ENCODE measurements around the gene ZNF655. TPM values are rescaled to one million over a fixed set of nuclear protein-coding genes. Genes with fewer than 3 reads are reported as not detected.
"Not testable (repeated sequence)": the region's sequence is repeated elsewhere in the genome, so short reads cannot be mapped to it uniquely, and the experiment has no call there.

Gene ZNF655
- total RNA-seq, 2 experiments from 2014 or later = 101 to 108 TPM

- Mint-ChIP-seq H3K27me3 (ENCODE audit: low read depth) (no peaks in the 10 kb centered on the region), H3K36me3 (ENCODE audit: low read depth) (peaks cover 65% of the 10 kb centered on the region), H3K4me3 (no peak overlapping the region), H3K27ac (peak overlapping the region; percentile 79), H3K9me3 (ENCODE audit: insufficient read depth) (no peaks in the 10 kb centered on the region), H3K4me1 (ENCODE audit: low read depth) (peaks cover 45% of the 10 kb centered on the region)
- no peak for ATAC-seq
- ChIA-PET POLR2A (no interaction called here), CTCF (no interaction called here)
- DNase-seq = no peak
These were observed 3.8 kb downstream of the ZNF655 start for GRCh38 chr7:99562114-99562784.

GRCh38 chr7:99562832-99563231 lies 4.4 kb downstream of the ZNF655 start:
- Mint-ChIP-seq H3K4me3 (no peak overlapping the region), H3K27me3 (ENCODE audit: low read depth) (no peaks in the 10 kb centered on the region), H3K9me3 (ENCODE audit: insufficient read depth) (no peaks in the 10 kb centered on the region), H3K27ac (peak overlapping the region; percentile 79), H3K4me1 (ENCODE audit: low read depth) (peaks cover 43% of the 10 kb centered on the region), H3K36me3 (ENCODE audit: low read depth) (peaks cover 61% of the 10 kb centered on the region)
- DNase-seq = peak; percentile 36
- no peak for ATAC-seq
- ChIA-PET POLR2A (no interaction called here), CTCF (no interaction called here)

- Mint-ChIP-seq H3K27me3 (ENCODE audit: low read depth) (no peaks in the 10 kb centered on the region), H3K9me3 (ENCODE audit: insufficient read depth) (no peaks in the 10 kb centered on the region), H3K27ac (no peak overlapping the region), H3K4me3 (no peak overlapping the region), H3K4me1 (ENCODE audit: low read depth) (peaks cover 43% of the 10 kb centered on the region), H3K36me3 (ENCODE audit: low read depth) (peaks cover 57% of the 10 kb centered on the region)
- no peak for ATAC-seq
- DNase-seq = no peak
- POLR2A ChIA-PET = no interaction called here
- CTCF ChIA-PET = no interaction called here
These were observed 5.2 kb downstream of the ZNF655 start for GRCh38 chr7:99563650-99564049.

- Mint-ChIP-seq H3K4me1 (ENCODE audit: low read depth) (peaks cover 11% of the 10 kb centered on the region), H3K36me3 (ENCODE audit: low read depth) (peaks cover 66% of the 10 kb centered on the region)
- H3K27me3 Mint-ChIP-seq (ENCODE audit: low read depth); CTCF ChIA-PET; ATAC-seq; DNase-seq; H3K4me3 Mint-ChIP-seq; H3K27ac Mint-ChIP-seq; H3K9me3 Mint-ChIP-seq (ENCODE audit: insufficient read depth): not testable (repeated sequence)
- POLR2A ChIA-PET = interaction anchor here (3.7 kb wide), 1 partner anchor 10 kb away, joined by 25 read pairs; the partner anchor contains the start of gene ZNF655
These were observed 10.3 kb downstream of the ZNF655 start for GRCh38 chr7:99568770-99569169.

GRCh38 chr7:99571768-99572167 lies 13.3 kb downstream of the ZNF655 start:
- Mint-ChIP-seq H3K9me3 (ENCODE audit: insufficient read depth) (no peaks in the 10 kb centered on the region), H3K4me3 (no peak overlapping the region), H3K4me1 (ENCODE audit: low read depth) (no peaks in the 10 kb centered on the region), H3K36me3 (ENCODE audit: low read depth) (peaks cover 51% of the 10 kb centered on the region), H3K27me3 (ENCODE audit: low read depth) (no peaks in the 10 kb centered on the region), H3K27ac (no peak overlapping the region)
- DNase-seq (no peak), ATAC-seq (no peak)
- ChIA-PET CTCF (no interaction called here), POLR2A (interaction anchor here (0.9 to 2.5 kb wide), 2 partner anchors 13 to 52 kb away, joined by 3 to 14 read pairs; partner anchors contain the start of gene ZNF655)

GRCh38 chr7:99573257-99573656 lies 14.8 kb downstream of the ZNF655 start:
- no peaks in the 10 kb centered on the region for H3K9me3 Mint-ChIP-seq (ENCODE audit: insufficient read depth)
- no peak overlapping the region for H3K27ac Mint-ChIP-seq
- peaks cover 51% of the 10 kb centered on the region for H3K36me3 Mint-ChIP-seq (ENCODE audit: low read depth)
- no peaks in the 10 kb centered on the region for H3K27me3 Mint-ChIP-seq (ENCODE audit: low read depth)
- DNase-seq = no peak
- CTCF ChIA-PET = no interaction called here
- no peaks in the 10 kb centered on the region for H3K4me1 Mint-ChIP-seq (ENCODE audit: low read depth)
- no peak overlapping the region for H3K4me3 Mint-ChIP-seq
- POLR2A ChIA-PET = interaction anchor here (2.5 kb wide), 1 partner anchor 15 kb away, joined by 14 read pairs; the partner anchor contains the start of gene ZNF655
- no peak for ATAC-seq

GRCh38 chr7:99576251-99576650 lies 17.8 kb downstream of the ZNF655 start:
- H3K27ac Mint-ChIP-seq = no peak overlapping the region
- H3K9me3 Mint-ChIP-seq (ENCODE audit: insufficient read depth) = no peaks in the 10 kb centered on the region
- ATAC-seq (no peak), DNase-seq (no peak)
- POLR2A ChIA-PET = no interaction called here
- no peak overlapping the region for H3K4me3 Mint-ChIP-seq
- peaks cover 31% of the 10 kb centered on the region for H3K36me3 Mint-ChIP-seq (ENCODE audit: low read depth)
- CTCF ChIA-PET = no interaction called here
- no peaks in the 10 kb centered on the region for H3K27me3 Mint-ChIP-seq (ENCODE audit: low read depth)
- peaks cover 18% of the 10 kb centered on the region for H3K4me1 Mint-ChIP-seq (ENCODE audit: low read depth)

GRCh38 chr7:99579281-99579955 lies 21.0 kb downstream of the ZNF655 start:
- POLR2A ChIA-PET = interaction anchor here (1.0 to 3.1 kb wide), 2 partner anchors 20 to 38 kb away, joined by 3 to 22 read pairs; partner anchors contain the start of genes ZNF655 and ZSCAN25
- Mint-ChIP-seq H3K9me3 (ENCODE audit: insufficient read depth) (no peaks in the 10 kb centered on the region), H3K27me3 (ENCODE audit: low read depth) (no peaks in the 10 kb centered on the region), H3K36me3 (ENCODE audit: low read depth) (peaks cover 4% of the 10 kb centered on the region), H3K27ac (no peak overlapping the region), H3K4me3 (peak overlapping the region; percentile 76), H3K4me1 (ENCODE audit: low read depth) (peaks cover 20% of the 10 kb centered on the region)
- DNase-seq (no peak), ATAC-seq (no peak)
- CTCF ChIA-PET = interaction anchor here (1.5 kb wide), 1 partner anchor 74 kb away, joined by 4 read pairs; no protein-coding TSS in a partner anchor

- H3K4me1 Mint-ChIP-seq (ENCODE audit: low read depth) = peaks cover 20% of the 10 kb centered on the region
- H3K4me3 Mint-ChIP-seq = peak overlapping the region; percentile 76
- DNase-seq = peak; percentile 45
- ChIA-PET POLR2A (interaction anchor here (1.0 to 3.1 kb wide), 5 partner anchors 21 to 37 kb away, joined by 3 to 22 read pairs (median 4); partner anchors contain the start of genes ZNF655 and ZSCAN25), CTCF (interaction anchor here (1.5 kb wide), 1 partner anchor 75 kb away, joined by 4 read pairs; no protein-coding TSS in a partner anchor)
- H3K9me3 Mint-ChIP-seq (ENCODE audit: insufficient read depth) = no peaks in the 10 kb centered on the region
- H3K36me3 Mint-ChIP-seq (ENCODE audit: low read depth) = peaks cover 2% of the 10 kb centered on the region
- no peaks in the 10 kb centered on the region for H3K27me3 Mint-ChIP-seq (ENCODE audit: low read depth)
- ATAC-seq = peak; percentile 77
- peak overlapping the region; percentile 44 for H3K27ac Mint-ChIP-seq
These were observed 21.7 kb downstream of the ZNF655 start for GRCh38 chr7:99579956-99580777.

- not testable (repeated sequence) for H3K36me3 Mint-ChIP-seq (ENCODE audit: low read depth); H3K27me3 Mint-ChIP-seq (ENCODE audit: low read depth); ATAC-seq; H3K9me3 Mint-ChIP-seq (ENCODE audit: insufficient read depth); DNase-seq; H3K27ac Mint-ChIP-seq
- ChIA-PET CTCF (interaction anchor here (1.5 kb wide), 1 partner anchor 76 kb away, joined by 4 read pairs; no protein-coding TSS in a partner anchor), POLR2A (interaction anchor here (1.0 to 1.3 kb wide), 4 partner anchors 22 to 36 kb away, joined by 3 to 4 read pairs (median 4); partner anchors contain the start of gene ZSCAN25)
- peaks cover 20% of the 10 kb centered on the region for H3K4me1 Mint-ChIP-seq (ENCODE audit: low read depth)
- peak overlapping the region; percentile 76 for H3K4me3 Mint-ChIP-seq
These were observed 22.4 kb downstream of the ZNF655 start for GRCh38 chr7:99580778-99581332.

- no peaks in the 10 kb centered on the region for H3K4me1 Mint-ChIP-seq (ENCODE audit: low read depth)
- ATAC-seq = peak; percentile 31
- ChIA-PET CTCF (no interaction called here), POLR2A (no interaction called here)
- no peaks in the 10 kb centered on the region for H3K9me3 Mint-ChIP-seq (ENCODE audit: insufficient read depth)
- no peak for DNase-seq
- H3K27me3 Mint-ChIP-seq (ENCODE audit: low read depth) = no peaks in the 10 kb centered on the region
- H3K4me3 Mint-ChIP-seq = no peak overlapping the region
- no peaks in the 10 kb centered on the region for H3K36me3 Mint-ChIP-seq (ENCODE audit: low read depth)
- H3K27ac Mint-ChIP-seq = no peak overlapping the region
These were observed 30.4 kb downstream of the ZNF655 start for GRCh38 chr7:99588868-99589267.
